CD4-positive, alpha-beta T cell treated with Interleukin-12 subunit alpha and Interleukin-12 subunit beta, for 1 hour (primary cell): ENCODE measurements around the gene GABRR3.
A peak's percentile ranks its signal among the peaks of the same experiment; 100 is the strongest.

Source experiments
- DNase-seq: peaks from one replicate; pipeline ENCODE4 v3.0.0-alpha.2; 2020

The GABRR3 gene

GRCh38 chr3:97954228-97954827, 80.8 kb downstream of the GABRR3 start:
- no peak for DNase-seq

DNA sequence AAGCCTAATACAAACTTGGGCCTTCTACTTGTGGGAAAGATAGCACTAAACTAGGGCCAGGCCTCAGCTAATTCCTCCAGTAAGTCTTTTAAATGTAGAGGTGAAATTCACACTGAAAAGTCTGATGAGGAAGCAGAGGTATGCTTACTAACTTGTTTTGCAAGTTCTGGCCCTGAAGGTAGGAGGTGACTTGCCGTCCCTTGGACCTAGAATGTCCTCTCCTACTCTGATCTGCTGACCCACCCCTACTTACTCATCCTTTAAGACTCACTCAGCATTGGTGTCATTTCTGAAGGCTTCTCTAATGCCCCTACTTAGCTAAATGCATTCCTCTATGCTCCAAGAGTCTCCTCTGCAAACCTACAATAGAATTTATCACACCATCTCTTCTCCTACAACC, 82.2 kb downstream of the GABRR3 start:
- no peak for DNase-seq

DNA sequence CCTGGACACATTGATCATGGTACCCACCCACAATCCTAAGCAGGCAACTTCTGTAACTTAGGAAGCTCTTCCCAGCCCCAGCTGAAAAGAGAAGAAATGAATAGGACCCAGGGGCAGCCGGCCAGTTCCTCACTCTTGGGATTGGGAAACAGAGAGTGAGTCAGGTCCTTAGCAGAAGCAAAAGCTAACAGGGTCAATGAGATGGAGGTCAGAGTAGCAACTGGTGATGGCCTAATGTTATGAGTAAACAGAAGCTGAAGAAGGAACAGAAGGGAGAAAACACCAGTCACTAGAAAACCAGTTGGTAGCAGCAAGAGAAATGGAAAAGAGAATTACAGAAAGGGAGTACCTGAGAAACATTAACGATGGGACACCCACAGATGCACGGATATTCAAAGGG, 82.8 kb downstream of the GABRR3 start:
- no peak for DNase-seq

DNA sequence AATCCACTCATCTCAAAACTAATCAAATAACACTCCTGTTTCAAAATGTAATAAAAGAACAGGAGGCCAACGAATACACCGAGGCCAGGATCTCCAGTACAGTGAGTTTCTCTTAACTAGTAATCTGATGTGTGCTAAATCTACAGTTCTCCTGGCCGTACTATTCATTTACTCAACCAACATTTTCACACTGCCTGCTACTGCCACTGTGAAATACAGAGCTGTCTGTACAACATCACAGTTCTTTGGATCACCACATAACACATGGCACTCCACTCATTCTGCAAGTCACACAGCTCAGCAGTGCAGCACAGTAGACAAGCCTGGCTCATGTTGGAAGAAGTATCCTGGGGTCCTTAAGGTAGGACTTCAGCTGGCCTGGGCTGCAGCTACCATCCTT, 84.8 kb downstream of the GABRR3 start:
- no peak for DNase-seq

DNA sequence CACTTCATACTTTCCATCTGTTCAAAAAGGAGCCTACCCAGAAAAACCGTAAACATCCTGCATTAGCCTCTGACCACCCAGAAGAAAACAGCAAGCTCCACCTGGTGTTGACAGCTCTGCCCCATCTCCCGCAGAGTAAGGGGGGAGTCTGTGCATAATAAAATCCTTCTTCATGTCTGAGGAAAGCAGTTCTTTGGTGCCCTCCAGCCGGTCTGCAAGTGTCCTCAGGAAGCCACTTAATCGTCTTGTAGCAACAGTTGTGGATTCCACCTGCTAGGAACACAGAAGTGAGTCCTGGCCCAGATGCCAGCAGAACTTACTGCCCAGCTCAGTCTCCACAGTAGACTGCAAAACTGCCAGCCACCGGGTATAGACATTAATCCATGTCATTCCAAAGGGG, 85.4 kb downstream of the GABRR3 start:
- DNase-seq = no peak

DNA sequence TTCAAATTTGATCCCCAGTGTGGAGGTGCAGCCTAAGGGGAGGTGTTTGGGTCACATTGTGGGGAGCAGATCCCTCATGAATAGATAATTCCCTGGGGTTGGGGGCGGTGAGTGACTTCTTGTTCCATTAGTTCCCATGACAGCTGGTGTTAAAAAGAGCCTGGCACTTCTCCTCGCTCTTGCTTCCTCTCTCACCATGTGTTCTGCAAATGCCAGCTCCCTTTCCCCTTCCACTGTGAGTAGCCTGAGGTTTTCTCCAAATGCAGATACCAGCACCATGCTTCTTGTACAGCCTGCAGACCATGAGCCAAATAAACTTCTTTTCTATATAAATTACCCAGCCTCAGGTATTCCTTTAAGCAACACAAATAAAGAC, 86.0 kb downstream of the GABRR3 start:
- no peak for DNase-seq

DNA sequence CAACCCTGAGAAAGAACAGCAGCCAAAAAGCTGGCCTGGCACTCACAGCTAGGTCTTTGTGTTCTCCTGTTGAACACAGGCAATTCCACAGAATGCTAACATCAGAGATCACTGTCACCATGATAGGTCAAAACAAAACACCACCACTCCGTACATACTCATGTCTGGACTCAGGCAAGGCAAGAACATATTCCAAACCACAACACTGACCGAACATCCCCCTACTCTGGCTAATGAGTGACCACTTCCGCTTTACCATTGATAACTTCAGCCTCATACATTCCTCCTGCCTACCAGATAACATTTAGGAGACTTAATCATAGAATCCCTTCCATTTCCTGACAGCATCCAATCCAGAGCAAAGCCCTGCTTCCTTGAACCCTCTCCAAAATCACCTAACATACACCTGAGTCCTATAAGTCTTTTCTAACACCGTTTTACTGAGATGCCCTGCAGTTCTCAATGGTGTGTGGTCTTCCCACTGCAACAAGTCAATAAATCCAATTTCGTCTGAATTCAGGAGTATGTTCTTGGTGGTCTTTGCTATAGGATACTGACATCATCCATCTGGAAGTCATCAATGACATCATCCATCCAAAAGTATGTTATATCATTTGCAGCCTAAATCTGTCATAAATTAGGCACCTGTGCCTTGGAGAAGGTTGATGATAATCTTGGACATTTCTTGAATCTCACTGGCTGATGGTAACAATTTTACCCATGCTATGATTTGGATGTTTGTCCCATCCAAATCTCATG, 86.6 kb downstream of the GABRR3 start:
- DNase-seq = no peak

DNA sequence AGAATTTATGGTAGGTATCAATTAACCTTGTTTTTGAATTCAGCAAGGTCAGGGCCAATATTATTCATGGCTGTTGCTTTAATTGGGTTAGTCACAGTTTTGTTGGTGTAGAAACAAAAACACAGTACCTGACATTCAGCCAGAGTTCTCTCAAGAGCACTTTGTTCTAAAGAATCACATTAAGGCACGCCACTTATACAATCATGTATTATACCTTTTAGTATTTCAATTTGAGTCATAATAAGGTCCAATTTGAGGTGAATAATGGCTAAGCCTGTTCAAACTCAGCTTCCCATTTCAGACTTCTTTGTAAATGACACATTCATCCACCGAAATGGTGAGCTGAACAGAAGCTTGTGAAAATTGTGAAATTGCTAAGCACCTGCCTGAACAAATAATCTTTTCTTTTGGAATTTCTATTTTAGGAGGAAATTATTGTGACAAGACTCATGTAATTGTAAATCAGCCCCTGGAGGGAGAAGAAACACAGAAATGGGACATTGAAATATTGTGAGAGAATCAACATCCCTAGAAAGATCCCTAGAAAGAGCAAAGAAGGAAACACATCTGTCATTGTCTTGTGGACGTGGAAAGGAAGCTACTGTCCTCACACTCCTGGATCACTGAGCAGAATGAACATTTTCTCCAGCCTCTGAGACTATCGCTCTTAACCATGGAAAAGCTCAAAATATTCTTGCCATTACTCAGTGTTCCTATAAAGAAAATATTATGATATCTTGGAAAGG, 92.1 kb downstream of the GABRR3 start:
- no peak for DNase-seq

DNA sequence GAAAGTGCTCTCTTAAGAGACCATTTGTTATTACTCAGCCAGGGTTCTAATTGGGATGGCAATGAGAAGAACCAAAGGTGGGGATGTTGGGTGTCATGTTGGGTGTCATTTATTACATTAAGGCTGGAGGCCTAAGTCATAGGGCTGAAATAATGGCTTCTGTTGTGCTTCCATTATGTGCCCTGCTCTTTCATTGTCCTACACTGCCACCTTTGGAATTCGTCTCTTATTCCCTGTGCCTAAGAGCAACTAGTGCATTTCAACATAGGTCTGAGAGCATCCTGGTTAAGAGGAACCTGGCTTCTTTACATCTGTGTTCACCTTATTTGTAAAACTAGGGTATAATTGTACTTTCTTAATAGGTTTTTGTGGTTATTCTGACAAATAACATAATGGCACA, 95.1 kb downstream of the GABRR3 start:
- DNase-seq = peak; percentile 27

DNA sequence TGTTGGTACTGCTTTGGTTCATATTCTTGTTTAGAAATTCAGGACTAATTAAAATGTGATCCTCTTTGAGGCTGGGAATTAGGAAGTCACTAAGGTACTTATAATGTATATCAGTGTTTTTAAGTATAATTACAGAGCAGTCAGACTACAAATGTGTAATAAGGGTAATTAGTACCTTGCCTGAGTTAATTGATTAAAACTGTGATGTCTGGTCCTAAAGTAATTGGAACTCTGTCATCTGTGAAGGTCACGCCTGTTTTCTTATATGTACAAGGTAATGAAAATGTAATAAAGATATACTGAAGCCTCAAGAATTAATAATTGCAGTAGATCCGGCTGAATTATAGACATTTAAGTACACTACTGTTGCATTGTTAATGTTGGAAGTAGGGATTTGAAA, 95.7 kb downstream of the GABRR3 start:
- DNase-seq = no peak

DNA sequence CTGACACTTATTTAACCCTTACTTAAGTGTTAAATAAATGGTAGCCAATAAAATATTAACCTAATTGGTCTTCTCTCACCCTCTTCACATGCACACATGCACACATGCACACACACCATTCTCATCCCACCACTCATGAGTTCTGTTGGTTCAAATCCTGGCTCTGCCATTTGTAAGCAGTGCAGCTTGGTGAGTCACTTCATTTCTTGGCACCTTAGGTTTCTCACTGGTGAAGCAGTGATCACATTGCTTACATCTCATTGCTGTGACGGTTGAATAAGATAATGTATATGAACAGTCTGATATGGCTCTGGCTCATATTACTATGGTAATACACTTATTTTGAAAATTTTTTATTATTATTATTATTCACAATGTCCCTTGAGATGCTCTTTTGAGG, 96.7 kb downstream of the GABRR3 start:
- DNase-seq = no peak

GRCh38 chr3:97937205-97937604, 97.9 kb downstream of the GABRR3 start:
- no peak for DNase-seq

- DNase-seq = no peak
These were observed 99.3 kb downstream of the GABRR3 start for GRCh38 chr3:97935842-97936241.
